HG03521 (cell line): ENCODE results near the gene DCP2.

Experiments used
- ATAC-seq: cut with Tn5 transposase; IDR thresholded peaks from one replicate; pipeline ENCODE4 v1.9.1; 2021; ENCODE audit warnings: mild to moderate bottlenecking, moderate library complexity; ENCODE audit not compliant: unreplicated experiment

Gene DCP2

GRCh38 chr5:113017881-113018635 lies 41.5 kb downstream of the DCP2 start:
- ATAC-seq = no peak

GRCh38 chr5:113020461-113021273 lies 44.1 kb downstream of the DCP2 start:
- ATAC-seq = no peak

GRCh38 chr5:113022661-113023060 lies 46.1 kb downstream of the DCP2 start:
- ATAC-seq = no peak

GRCh38 chr5:113024076-113024697 lies 47.6 kb downstream of the DCP2 start:
- ATAC-seq = no peak

- no peak for ATAC-seq
Observed at GRCh38 chr5:113025596-113025995, 49.0 kb downstream of the DCP2 start.

GRCh38 chr5:113026211-113026610 lies 49.6 kb downstream of the DCP2 start:
- ATAC-seq = no peak

GRCh38 chr5:113027015-113027414 lies 50.4 kb downstream of the DCP2 start:
- no peak for ATAC-seq

- no peak for ATAC-seq
Observed at GRCh38 chr5:113027431-113027830, 50.8 kb downstream of the DCP2 start.

- no peak for ATAC-seq
Observed at GRCh38 chr5:113029614-113030013, 53.0 kb downstream of the DCP2 start.

- ATAC-seq = no peak
Observed at GRCh38 chr5:113031104-113031503, 54.5 kb downstream of the DCP2 start.

- no peak for ATAC-seq
Observed at GRCh38 chr5:113031557-113031956, 55.0 kb downstream of the DCP2 start.

- ATAC-seq = no peak
Observed at GRCh38 chr5:113034182-113034773, 57.7 kb downstream of the DCP2 start.

GRCh38 chr5:113035096-113035495 lies 58.5 kb downstream of the DCP2 start:
- no peak for ATAC-seq

GRCh38 chr5:113036321-113036720 lies 59.7 kb downstream of the DCP2 start:
- ATAC-seq = no peak

GRCh38 chr5:113036826-113037225 lies 60.2 kb downstream of the DCP2 start:
- no peak for ATAC-seq

GRCh38 chr5:113038136-113038535 lies 61.5 kb downstream of the DCP2 start:
- ATAC-seq = no peak

GRCh38 chr5:113038714-113039113 lies 62.1 kb downstream of the DCP2 start:
- ATAC-seq = no peak

- no peak for ATAC-seq
Observed at GRCh38 chr5:113039229-113039933, 62.8 kb downstream of the DCP2 start.

GRCh38 chr5:113039934-113040285 lies 63.3 kb downstream of the DCP2 start:
- no peak for ATAC-seq

GRCh38 chr5:113040672-113041260 lies 64.2 kb downstream of the DCP2 start:
- ATAC-seq = no peak
